PC-3 (cell line): ENCODE measurements around the gene ZDHHC21.

ENCODE experiments used
- CTCF ChIP-seq: fragments of 300-600 bp; sonication (generic); conservative IDR thresholded peaks from 2 replicates; pipeline ENCODE4 v1.5.1; 2017; ENCODE audit warnings: antibody characterized with exemption, low read depth, mild to moderate bottlenecking, low read length
- EZH2phosphoT487 ChIP-seq: fragments of 300-600 bp; sonication (generic); IDR thresholded peaks from 2 replicates; pipeline ENCODE4 v1.6.1; 2018; ENCODE audit warnings: mild to moderate bottlenecking, antibody characterized with exemption, low read length, borderline replicate concordance

DNA sequence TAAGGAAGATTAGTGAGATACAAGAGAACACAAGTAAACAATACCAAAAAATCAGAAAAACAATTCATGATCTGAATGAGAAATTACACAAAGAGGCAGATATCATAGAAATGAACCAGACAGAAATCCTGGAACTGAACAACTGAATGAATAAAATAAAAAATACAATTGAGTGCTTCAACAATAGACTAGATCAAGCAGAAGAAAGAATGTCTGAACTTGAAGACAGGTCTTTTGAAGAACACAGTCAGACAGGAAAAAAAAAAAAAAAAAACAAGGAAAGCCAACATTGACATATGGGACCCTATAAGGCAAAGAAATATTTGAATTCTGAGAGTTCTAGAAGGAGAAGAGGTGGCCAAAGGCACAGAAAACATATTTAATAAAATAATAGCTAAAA, 115.2 kb downstream of the ZDHHC21 start:
- no peak for TF ChIP-seq CTCF
- TF ChIP-seq EZH2phosphoT487: no peak
